SH-SY5Y (cell line): ENCODE measurements around the gene TMEM87A.

Experiments
- GATA2 ChIP-seq: IDR thresholded peaks from 2 replicates; pipeline ENCODE4 v1.6.1; 2011; ENCODE audit warnings: mild to moderate bottlenecking, low read depth, low read length
- GATA3 ChIP-seq: IDR thresholded peaks from 2 replicates; pipeline ENCODE4 v1.6.1; 2011; ENCODE audit warnings: low read depth, mild to moderate bottlenecking, low read length, moderate library complexity

TMEM87A gene

GRCh38 chr15:42272939-42273899 lies at the start of gene TMEM87A, which contains the start of gene GANC:
TSS of gene TMEM87A (minus strand) at chr15:42273433. CDS start at chr15:42273398, 35 bp downstream.
TSS of gene GANC (plus strand) at chr15:42273201. CDS start at chr15:42274482, 1,281 bp downstream.
- TF ChIP-seq GATA3 (no peak), GATA2 (0 out of 2 replicates have a peak, but pooled peaks have one; percentile 5)

GRCh38 chr15:42319206-42319605 lies 46.0 kb upstream of the TMEM87A start:
- TF ChIP-seq GATA2 (no peak), GATA3 (no peak)

GRCh38 chr15:42315521-42315920 lies 42.3 kb upstream of the TMEM87A start:
- no peak for TF ChIP-seq GATA3
- no peak for TF ChIP-seq GATA2

GRCh38 chr15:42314818-42315217 lies 41.6 kb upstream of the TMEM87A start:
- no peak for TF ChIP-seq GATA3
- TF ChIP-seq GATA2 = no peak

- TF ChIP-seq GATA2 = no peak
- TF ChIP-seq GATA3 = no peak
Measured at GRCh38 chr15:42313463-42313862, 40.2 kb upstream of the TMEM87A start.

GRCh38 chr15:42306681-42307080 lies 33.4 kb upstream of the TMEM87A start:
- no peak for TF ChIP-seq GATA3
- TF ChIP-seq GATA2 = no peak

GRCh38 chr15:42289166-42289565 lies 15.9 kb upstream of the TMEM87A start:
- no peak for TF ChIP-seq GATA2
- TF ChIP-seq GATA3 = no peak

- TF ChIP-seq GATA2 (no peak), GATA3 (no peak)
Measured at GRCh38 chr15:42287931-42288330, 14.7 kb upstream of the TMEM87A start.

- TF ChIP-seq GATA2 (no peak), GATA3 (no peak)
Measured at GRCh38 chr15:42286445-42287029, 13.3 kb upstream of the TMEM87A start.

GRCh38 chr15:42285034-42285433 lies 11.8 kb upstream of the TMEM87A start:
- TF ChIP-seq GATA3 (no peak), GATA2 (no peak)

GRCh38 chr15:42284551-42284950 lies 11.3 kb upstream of the TMEM87A start:
- TF ChIP-seq GATA2 (no peak), GATA3 (no peak)

GRCh38 chr15:42283671-42284070 lies 10.4 kb upstream of the TMEM87A start:
- TF ChIP-seq GATA2 (no peak), GATA3 (no peak)

GRCh38 chr15:42282926-42283325 lies 9.7 kb upstream of the TMEM87A start:
- no peak for TF ChIP-seq GATA3
- no peak for TF ChIP-seq GATA2

- TF ChIP-seq GATA2 = no peak
- no peak for TF ChIP-seq GATA3
Measured at GRCh38 chr15:42282344-42282743, 9.1 kb upstream of the TMEM87A start.

- no peak for TF ChIP-seq GATA2
- TF ChIP-seq GATA3 = no peak
Measured at GRCh38 chr15:42279234-42279723, 6.0 kb upstream of the TMEM87A start.

GRCh38 chr15:42276762-42277161 lies 3.5 kb upstream of the TMEM87A start:
- TF ChIP-seq GATA3 (no peak), GATA2 (no peak)
